Measurements from ENCODE around the gene BIN1. TPM values are rescaled to one million over a fixed set of nuclear protein-coding genes. Genes with fewer than 3 reads are reported as not detected.

The BIN1 gene
- total RNA-seq, 1 donor from 2014 or later, result 15.7 TPM

DNA sequence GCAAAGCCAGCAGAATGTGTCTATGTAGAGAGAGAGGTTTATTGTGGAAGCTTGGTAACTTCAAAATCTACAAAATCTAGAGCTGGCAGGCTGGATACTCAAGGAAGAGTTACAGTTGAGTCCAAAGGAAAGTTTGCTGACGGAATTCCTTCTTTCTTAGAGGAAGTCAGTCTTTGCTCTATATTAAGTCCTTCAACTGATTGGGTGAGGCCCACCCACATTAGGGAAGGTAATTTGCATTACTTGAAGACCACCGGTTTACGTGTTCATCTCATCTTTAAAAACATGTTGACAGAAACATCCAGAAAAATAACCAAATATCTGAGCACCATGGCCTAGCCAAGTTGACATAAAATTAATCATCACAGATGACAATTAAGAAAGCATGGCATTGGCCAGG is 106.8 kb downstream of the BIN1 start:
- intact Hi-C loops (cut with DNase I), result no loop called here
- DNase-seq, result no peak
- no peak for ATAC-seq (ENCODE audit: poor library complexity)

DNA sequence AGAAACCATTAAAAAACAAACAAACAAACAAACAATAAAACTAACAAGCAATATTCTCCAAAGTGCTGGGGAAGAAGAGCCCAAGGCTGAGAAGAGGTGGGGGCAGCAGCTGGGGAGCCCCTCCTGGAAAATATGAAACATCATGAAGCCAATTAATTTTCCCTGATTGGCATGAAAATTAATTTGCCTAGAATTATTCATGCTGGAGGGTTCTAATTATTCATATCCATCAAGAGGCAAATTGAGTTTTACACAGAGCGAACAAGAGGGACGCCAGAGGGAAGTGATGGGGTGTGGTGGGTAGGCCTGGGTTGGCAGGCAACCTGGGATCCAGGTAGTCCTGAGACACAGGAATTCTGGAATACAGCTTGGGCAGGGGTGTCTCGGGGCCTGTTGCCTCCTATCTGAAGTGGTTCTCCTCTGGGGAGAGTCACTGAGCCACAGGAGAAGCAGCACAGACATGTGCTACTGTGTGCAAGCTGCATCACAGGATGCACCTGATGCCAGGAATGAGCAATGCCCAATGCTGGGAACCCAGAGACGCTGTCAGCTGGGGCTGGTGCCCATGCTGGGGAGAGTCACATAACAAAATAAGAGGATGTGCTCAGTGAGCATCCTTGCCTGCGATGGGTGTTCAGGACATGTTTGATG is 107.7 kb downstream of the BIN1 start:
- intact Hi-C loops (cut with DNase I), result no loop called here
- no peak for ATAC-seq (ENCODE audit: poor library complexity)
- DNase-seq, result no peak

DNA sequence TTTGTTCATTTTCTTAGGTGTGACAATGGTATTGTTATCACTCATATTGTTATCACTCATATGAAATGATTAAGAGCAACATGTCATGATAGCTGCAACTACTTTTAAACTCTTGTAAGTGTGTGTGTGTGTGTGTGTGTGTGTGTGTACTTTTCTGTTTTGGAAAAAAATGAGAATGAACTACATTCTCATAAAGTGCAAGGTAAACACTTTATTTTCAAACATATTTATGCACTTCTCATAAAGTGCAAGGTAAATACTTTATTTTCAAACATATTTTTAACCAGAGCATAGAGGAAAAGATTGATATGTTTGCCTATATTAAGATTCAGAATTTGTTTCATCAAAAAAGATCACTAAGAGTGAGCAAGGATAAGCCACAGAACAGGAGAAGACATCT is 108.5 kb downstream of the BIN1 start:
- ATAC-seq (ENCODE audit: poor library complexity) (no peak), DNase-seq (no peak)
- intact Hi-C loops (cut with DNase I), result no loop called here

Other genes starting within 250 kb of the BIN1 start
- not detected for gene TEX51, start 208.3 kb downstream of the BIN1 start, total RNA-seq
- not detected for gene CYP27C1, start 113.1 kb upstream of the BIN1 start, total RNA-seq
- 18.2 TPM for gene ERCC3, start 187.0 kb upstream of the BIN1 start, total RNA-seq

Measured in Right ventricle myocardium superior (tissue), 1 donor.